CD4-positive, CD25-positive, alpha-beta regulatory T cell (primary cell): Measurements from ENCODE around the gene IL18BP. TPM values are rescaled to one million over a fixed set of nuclear protein-coding genes. Genes with fewer than 3 reads are reported as not detected.

Experiments
- ATAC-seq, 2 donors: fragments of 150-1000 bp; cut with Tn5 transposase; one replicate each; pipeline ENCODE4 v1.10.0; 2021; ENCODE audit warnings: low read depth in 2 of 2, moderate number of reproducible peaks in 2 of 2, moderate library complexity in 1 of 2
- DNase-seq, 3 donors: peaks; one replicate each; pipeline versions ENCODE4 v3.0.0 to v3.0.0-alpha.2; 2012 to 2022; ENCODE audit warnings: mixed read lengths in 1 of 3
- H3K27ac ChIP-seq: one replicate; pipeline ENCODE4 v1.7.0; 2013; ENCODE audit warnings: mild to moderate bottlenecking, low read length; ENCODE audit not compliant: insufficient read depth, poor library complexity, severe bottlenecking
- H3K27me3 ChIP-seq: one replicate; pipeline ENCODE4 v1.7.0; 2013; ENCODE audit warnings: low read length; ENCODE audit not compliant: control insufficient read depth, insufficient read depth
- H3K36me3 ChIP-seq: one replicate; pipeline ENCODE4 v1.7.0; 2013; ENCODE audit warnings: mild to moderate bottlenecking, low read length, moderate library complexity; ENCODE audit not compliant: control insufficient read depth, insufficient read depth
- H3K4me1 ChIP-seq: 2 replicates; pipeline ENCODE4 v1.7.0; 2013; ENCODE audit warnings: mild to moderate bottlenecking, low read length; ENCODE audit not compliant: insufficient read depth, control insufficient read depth, poor library complexity, severe bottlenecking
- H3K4me3 ChIP-seq: one replicate; pipeline ENCODE4 v1.7.0; 2013; ENCODE audit warnings: low read depth, mild to moderate bottlenecking, low read length, moderate library complexity
- H3K9me3 ChIP-seq, 2 experiments: 1 replicate in 1 of 2; 2 replicates in 1 of 2; pipeline ENCODE4 v1.7.0; 2013; ENCODE audit warnings: low read length in 2 of 2, mild to moderate bottlenecking in 1 of 2, moderate library complexity in 1 of 2; ENCODE audit not compliant: control insufficient read depth in 2 of 2
- H3K27ac Mint-ChIP-seq, 3 donors: one replicate each; pipeline ENCODE4 v1.8.0; 2020 to 2022; ENCODE audit warnings: mild to moderate bottlenecking in 3 of 3, mixed read lengths in 3 of 3, moderate library complexity in 2 of 3
- H3K27me3 Mint-ChIP-seq: one replicate; pipeline ENCODE4 v1.8.0; 2022; ENCODE audit warnings: mild to moderate bottlenecking, mixed read lengths
- H3K36me3 Mint-ChIP-seq: one replicate; pipeline ENCODE4 v1.8.0; 2020; ENCODE audit warnings: mixed read lengths
- H3K4me1 Mint-ChIP-seq, 4 donors: one replicate each; pipeline ENCODE4 v1.8.0; 2020 to 2022; ENCODE audit warnings: mixed read lengths in 4 of 4, mild to moderate bottlenecking in 1 of 4
- H3K4me3 Mint-ChIP-seq, 4 donors: one replicate each; pipeline ENCODE4 v1.8.0; 2020 to 2022; ENCODE audit warnings: mild to moderate bottlenecking in 4 of 4, mixed read lengths in 4 of 4, moderate library complexity in 3 of 4
- H3K9me3 Mint-ChIP-seq, 7 donors: one replicate each; pipeline ENCODE4 v1.8.0; 2020 to 2022; ENCODE audit warnings: mixed read lengths in 7 of 7, mild to moderate bottlenecking in 3 of 7, moderate library complexity in 2 of 7
- polyA plus RNA-seq, 4 donors: library from polyadenylated mRNA; unstranded; fragments of 300-500 nt; fragmentation: Illumina TruSeq; gene quantifications; one replicate each; pipeline ENCODE4 v1.2.3, GENCODE V29; 2021
- total RNA-seq: library from RNA; stranded (reverse); gene quantifications from one replicate; pipeline ENCODE4 v1.2.3, GENCODE V29; 2022

IL18BP gene
- total and polyA plus RNA-seq, 5 donors from 2014 or later = 10.4 to 22.8 (median 13.0) TPM

DNA sequence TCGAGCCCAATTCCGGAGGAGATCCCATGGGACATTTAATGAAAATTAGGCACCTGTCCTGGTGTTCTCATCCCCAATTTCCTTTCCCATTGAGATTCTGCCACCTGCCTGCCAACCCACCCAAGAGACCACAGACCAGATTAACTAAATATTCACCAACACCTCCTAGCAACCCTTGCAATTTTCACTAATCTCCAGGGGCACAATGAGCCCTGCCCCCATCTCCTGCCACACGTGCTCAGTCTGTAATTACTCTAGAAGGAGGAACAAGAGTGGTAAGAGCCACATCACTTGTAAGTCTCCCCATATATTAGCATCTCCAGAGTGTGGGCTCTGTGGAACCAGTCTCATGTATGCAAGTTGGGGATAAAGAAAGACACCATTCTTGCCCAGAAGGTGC, 38.0 kb downstream of the IL18BP start:
- Mint-ChIP-seq H3K27me3 (no peaks in the 10 kb centered on the region), H3K27ac (peak overlapping the region; percentile 60 to 88 (median 84)), H3K36me3 (peaks cover 11% of the 10 kb centered on the region), H3K9me3 (no peaks in the 10 kb centered on the region), H3K4me1 (peaks cover 0 to 51% (median 38%) of the 10 kb centered on the region in 4 donors), H3K4me3 (peak overlapping the region in 3 of 4 donors; percentile 47 to 77 (median 73))
- Histone ChIP-seq H3K4me1 (peaks cover 64% of the 10 kb centered on the region), H3K36me3 (peaks cover 34% of the 10 kb centered on the region), H3K4me3 (peak overlapping the region; percentile 5), H3K9me3 (no peaks in the 10 kb centered on the region), H3K27me3 (no peaks in the 10 kb centered on the region), H3K27ac (peak overlapping the region; percentile 35)
- ATAC-seq (no peak), DNase-seq (no peak)

DNA sequence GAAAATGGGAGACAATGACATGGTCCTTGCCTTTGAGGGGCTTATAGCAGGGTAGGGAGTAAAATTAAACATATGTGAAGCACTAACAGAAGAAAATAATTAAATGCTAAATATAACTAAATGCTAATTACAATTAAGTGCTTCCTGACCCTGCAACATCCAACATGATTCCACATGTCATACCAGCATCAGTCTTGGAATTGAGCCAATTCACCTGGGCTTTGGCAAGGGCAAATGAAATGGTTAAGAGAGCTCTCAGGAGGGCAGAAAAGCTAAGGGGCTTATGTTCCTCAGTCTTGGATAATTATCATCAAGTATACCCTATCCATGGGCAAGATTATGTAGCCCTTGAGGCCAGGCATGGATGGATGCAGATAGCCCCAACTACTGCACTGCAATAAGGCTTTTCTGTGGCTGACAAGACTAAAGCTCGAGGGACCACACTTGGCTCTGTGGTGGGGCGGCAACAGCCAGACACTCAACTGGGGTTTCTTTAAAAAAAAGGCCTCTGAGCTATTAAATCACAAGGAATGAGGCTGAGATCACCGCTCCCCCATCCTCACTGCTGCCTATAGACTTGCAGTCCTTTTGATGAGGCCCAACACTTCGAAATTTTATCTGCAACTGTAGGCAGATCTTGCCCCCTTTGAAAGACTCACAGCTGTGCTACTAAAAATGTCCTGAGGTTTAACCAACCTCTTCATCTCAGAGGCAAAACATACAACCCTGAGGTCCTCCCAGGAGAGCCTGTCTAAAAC, 39.0 kb downstream of the IL18BP start:
- Mint-ChIP-seq H3K27me3 (no peaks in the 10 kb centered on the region), H3K27ac (no peak overlapping the region), H3K9me3 (no peaks in the 10 kb centered on the region), H3K4me3 (peak overlapping the region in 1 of 4 donors; percentile 47), H3K36me3 (peaks cover 11% of the 10 kb centered on the region), H3K4me1 (peaks cover 9 to 57% (median 43%) of the 10 kb centered on the region in 4 donors)
- H3K27me3 ChIP-seq = no peaks in the 10 kb centered on the region
- DNase-seq (no peak), ATAC-seq (no peak)
- peak overlapping the region; percentile 90 for H3K4me3 ChIP-seq
- H3K9me3 ChIP-seq = no peaks in the 10 kb centered on the region
- peaks cover 72% of the 10 kb centered on the region for H3K4me1 ChIP-seq
- peak overlapping the region; percentile 94 for H3K27ac ChIP-seq
- H3K36me3 ChIP-seq = peaks cover 24% of the 10 kb centered on the region

DNA sequence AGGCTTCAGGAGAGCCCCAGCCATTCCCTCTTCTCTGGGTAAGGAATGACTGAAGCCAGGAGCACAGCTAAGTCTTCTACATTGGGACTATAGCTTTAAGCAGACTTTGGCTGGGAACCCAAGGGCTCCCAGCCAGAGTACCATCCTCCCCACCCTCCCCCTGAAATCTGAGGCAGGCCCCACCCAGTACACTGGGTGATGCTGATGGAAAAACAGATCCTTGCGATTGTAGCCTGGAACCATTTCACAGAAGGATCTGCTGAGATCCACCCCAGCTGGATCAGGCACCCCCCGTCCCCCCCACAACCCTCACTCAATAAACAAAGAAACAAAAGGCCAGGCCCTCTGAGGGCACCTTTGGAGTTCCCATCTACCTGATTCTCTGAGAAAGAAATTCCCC, 39.8 kb downstream of the IL18BP start:
- Mint-ChIP-seq H3K27me3 (no peaks in the 10 kb centered on the region), H3K27ac (no peak overlapping the region)

DNA sequence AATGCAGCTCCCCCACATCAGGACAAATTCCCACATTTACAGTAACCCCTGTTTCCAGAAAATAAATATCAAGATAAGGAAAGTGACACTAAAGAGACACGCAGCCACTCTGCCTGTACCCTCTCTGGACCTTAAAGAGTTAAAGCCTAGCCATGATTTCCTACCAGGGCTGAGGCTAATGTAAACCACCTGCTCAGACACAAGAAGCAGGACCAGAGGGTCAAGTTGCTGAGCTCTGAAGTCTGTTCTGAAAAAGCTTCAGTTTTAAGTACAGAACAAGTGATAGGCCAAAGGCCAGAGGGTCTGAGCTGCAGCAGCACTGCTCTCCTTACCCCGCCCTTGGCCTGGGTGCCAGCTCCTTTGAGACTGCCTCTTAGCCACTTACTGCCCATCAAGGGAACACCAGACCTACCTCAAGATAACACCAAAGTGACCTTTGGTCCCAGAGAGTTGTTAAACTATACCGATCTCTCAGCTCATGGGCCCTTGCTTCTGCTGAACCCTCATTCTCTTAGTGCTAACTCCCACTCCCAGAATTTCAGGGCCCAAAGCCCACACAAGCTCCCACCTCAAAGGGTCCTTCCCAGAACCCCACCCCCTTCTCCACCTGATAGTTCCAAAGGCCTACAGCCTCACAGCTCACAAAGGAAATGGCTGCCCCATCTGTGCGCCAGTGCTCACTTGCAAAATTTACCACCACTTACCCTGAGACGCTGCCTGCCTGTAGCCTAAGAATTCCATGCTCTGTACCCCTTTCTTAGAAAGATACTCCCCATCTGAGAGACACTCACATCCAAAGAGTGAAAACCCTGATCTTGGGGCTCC, 40.5 kb downstream of the IL18BP start:
- peaks cover 73% of the 10 kb centered on the region for H3K4me1 ChIP-seq
- DNase-seq (peak in 1 of 3 donors; percentile 35), ATAC-seq (no peak)
- no peak overlapping the region for H3K4me3 Mint-ChIP-seq
- peak overlapping the region; percentile 94 for H3K27ac ChIP-seq
- no peaks in the 10 kb centered on the region for H3K27me3 ChIP-seq
- no peaks in the 10 kb centered on the region for H3K9me3 ChIP-seq
- H3K36me3 Mint-ChIP-seq = peaks cover 11% of the 10 kb centered on the region
- H3K4me1 Mint-ChIP-seq = peaks cover 21 to 57% (median 43%) of the 10 kb centered on the region in 4 donors
- peaks cover 9% of the 10 kb centered on the region for H3K36me3 ChIP-seq
- H3K27ac Mint-ChIP-seq = no peak overlapping the region
- H3K4me3 ChIP-seq = peak overlapping the region; percentile 90
- H3K27me3 Mint-ChIP-seq = no peaks in the 10 kb centered on the region
- no peaks in the 10 kb centered on the region for H3K9me3 Mint-ChIP-seq

More for the DNA sequence above, 39.8 kb downstream of the IL18BP start:
- Mint-ChIP-seq H3K4me3 (no peak overlapping the region), H3K4me1 (peaks cover 14 to 57% (median 44%) of the 10 kb centered on the region in 4 donors), H3K36me3 (peaks cover 11% of the 10 kb centered on the region), H3K9me3 (no peaks in the 10 kb centered on the region)
- DNase-seq (no peak), ATAC-seq (no peak)
- Histone ChIP-seq H3K27me3 (no peaks in the 10 kb centered on the region), H3K27ac (peak overlapping the region; percentile 94), H3K4me3 (peak overlapping the region; percentile 90), H3K9me3 (no peaks in the 10 kb centered on the region), H3K36me3 (peaks cover 17% of the 10 kb centered on the region), H3K4me1 (peaks cover 73% of the 10 kb centered on the region)

DNA sequence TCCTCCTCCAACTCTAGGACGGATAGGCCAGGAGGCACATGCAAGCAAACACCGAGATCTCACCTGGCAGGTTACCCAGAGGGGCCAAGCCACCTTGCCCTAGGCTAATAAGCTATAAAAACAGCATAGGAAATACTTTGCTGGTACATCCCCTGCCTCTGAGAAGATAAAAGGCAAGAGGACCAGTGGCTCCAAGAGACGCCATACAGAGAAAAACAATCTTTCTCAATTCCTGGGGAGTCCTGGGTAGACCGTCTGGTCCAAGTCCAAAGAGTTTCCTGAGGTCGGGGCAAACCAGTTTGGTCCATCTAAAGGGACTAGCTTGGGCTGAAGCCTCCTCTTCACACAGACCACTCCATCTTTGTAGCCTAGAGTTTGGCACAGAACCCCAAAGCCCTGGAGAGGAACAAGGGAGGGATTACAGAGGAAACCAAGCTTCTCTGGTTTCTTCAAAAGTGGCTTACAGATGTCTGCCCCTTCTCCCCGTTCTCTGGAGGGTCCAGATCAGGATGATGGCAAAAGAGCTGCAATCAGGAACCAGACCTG, 41.2 kb downstream of the IL18BP start:
- no peaks in the 10 kb centered on the region for H3K27me3 Mint-ChIP-seq
- peaks cover 21 to 59% (median 44%) of the 10 kb centered on the region in 4 donors for H3K4me1 Mint-ChIP-seq
- H3K36me3 ChIP-seq = peaks cover 6% of the 10 kb centered on the region
- H3K27ac ChIP-seq = peak overlapping the region; percentile 94
- DNase-seq (peak in 1 of 3 donors; percentile 14), ATAC-seq (no peak)
- no peaks in the 10 kb centered on the region for H3K9me3 ChIP-seq
- no peaks in the 10 kb centered on the region for H3K27me3 ChIP-seq
- peaks cover 73% of the 10 kb centered on the region for H3K4me1 ChIP-seq
- peak overlapping the region; percentile 90 for H3K4me3 ChIP-seq
- no peaks in the 10 kb centered on the region for H3K9me3 Mint-ChIP-seq
- no peak overlapping the region for H3K4me3 Mint-ChIP-seq
- H3K27ac Mint-ChIP-seq = no peak overlapping the region
- peaks cover 10% of the 10 kb centered on the region for H3K36me3 Mint-ChIP-seq

DNA sequence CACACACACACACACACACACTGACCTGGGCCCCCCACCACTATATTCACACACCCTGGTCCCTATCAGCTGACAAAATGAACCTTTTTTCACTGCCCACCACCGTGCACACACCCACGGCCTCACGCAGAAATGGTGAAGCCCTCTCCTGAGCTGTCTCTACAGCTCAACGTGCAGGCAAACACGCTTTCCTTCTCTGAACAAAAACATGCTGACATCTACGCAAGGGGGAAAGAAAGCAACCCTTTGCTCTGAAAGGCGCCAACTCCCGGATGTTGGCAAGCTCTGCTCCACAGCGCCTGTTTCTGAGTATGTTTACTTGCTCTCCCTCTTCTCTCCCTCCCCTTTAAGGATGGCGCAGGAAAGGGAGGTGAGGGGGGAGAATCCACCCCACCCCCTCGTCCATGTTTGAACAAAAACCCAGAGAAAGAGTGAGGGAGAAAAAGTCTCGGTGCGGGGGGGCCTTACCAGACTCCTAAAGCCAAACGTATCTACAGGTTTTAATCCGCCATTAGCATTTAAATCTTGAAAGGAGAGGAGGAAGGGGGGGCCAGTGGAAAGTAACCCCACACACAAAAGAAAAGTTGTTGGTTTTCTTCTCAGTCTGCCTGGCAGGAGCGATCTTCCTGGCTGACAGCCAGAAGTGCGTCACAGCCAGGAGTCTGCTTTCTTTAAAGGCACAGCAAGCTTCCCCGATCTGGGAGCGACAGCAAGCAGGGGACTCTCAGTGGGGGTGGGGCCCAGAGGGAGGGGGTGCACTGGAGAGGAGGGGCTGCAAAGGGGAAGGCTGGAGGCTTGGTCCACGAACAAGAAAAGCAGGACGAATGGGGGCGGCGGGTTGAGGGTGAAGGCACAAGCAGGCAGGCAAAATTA, 42.0 kb downstream of the IL18BP start:
- Histone ChIP-seq H3K27ac (peak overlapping the region; percentile 94), H3K36me3 (no peaks in the 10 kb centered on the region), H3K9me3 (no peaks in the 10 kb centered on the region), H3K4me3 (peak overlapping the region; percentile 90), H3K4me1 (peaks cover 71% of the 10 kb centered on the region), H3K27me3 (no peaks in the 10 kb centered on the region)
- DNase-seq (peak; percentile 69 to 86 (median 76)), ATAC-seq (peak; percentile 66 to 67)
- Mint-ChIP-seq H3K27me3 (no peaks in the 10 kb centered on the region), H3K9me3 (no peaks in the 10 kb centered on the region), H3K36me3 (peaks cover 4% of the 10 kb centered on the region), H3K4me1 (peaks cover 21 to 55% (median 41%) of the 10 kb centered on the region in 4 donors), H3K4me3 (no peak overlapping the region), H3K27ac (no peak overlapping the region)
